ENCODE results near the gene BCAS1.

Gene BCAS1

GRCh38 chr20:54043076-54043967 is 27.1 kb downstream of the BCAS1 start:
- no peak for DNase-seq

- no peak for DNase-seq
Observed at GRCh38 chr20:54042021-54042420, 28.4 kb downstream of the BCAS1 start.

GRCh38 chr20:54041336-54041735 is 29.1 kb downstream of the BCAS1 start:
- no peak for DNase-seq

GRCh38 chr20:54040531-54040930 is 29.9 kb downstream of the BCAS1 start:
- DNase-seq: no peak

GRCh38 chr20:54038961-54039360 is 31.4 kb downstream of the BCAS1 start:
- no peak for DNase-seq

- DNase-seq: no peak
Observed at GRCh38 chr20:54037525-54037924, 32.9 kb downstream of the BCAS1 start.

- DNase-seq: no peak
Observed at GRCh38 chr20:54029643-54030042, 40.8 kb downstream of the BCAS1 start.

GRCh38 chr20:54029176-54029575 is 41.2 kb downstream of the BCAS1 start:
- no peak for DNase-seq

- no peak for DNase-seq
Observed at GRCh38 chr20:54028276-54029011, 42.0 kb downstream of the BCAS1 start.

GRCh38 chr20:54027704-54028103 is 42.7 kb downstream of the BCAS1 start:
- DNase-seq: no peak

GRCh38 chr20:54026295-54027064 is 43.9 kb downstream of the BCAS1 start:
- DNase-seq: no peak

- DNase-seq: no peak
Observed at GRCh38 chr20:54025251-54025771, 45.1 kb downstream of the BCAS1 start.

GRCh38 chr20:54023406-54023805 is 47.0 kb downstream of the BCAS1 start:
- no peak for DNase-seq

- DNase-seq: no peak
Observed at GRCh38 chr20:54021446-54022235, 48.8 kb downstream of the BCAS1 start.

GRCh38 chr20:54020868-54021267 is 49.5 kb downstream of the BCAS1 start:
- no peak for DNase-seq

- DNase-seq: no peak
Observed at GRCh38 chr20:54020348-54020747, 50.0 kb downstream of the BCAS1 start.

GRCh38 chr20:54019585-54019984 is 50.8 kb downstream of the BCAS1 start:
- no peak for DNase-seq

GRCh38 chr20:54019127-54019526 is 51.3 kb downstream of the BCAS1 start:
- DNase-seq: no peak

- DNase-seq: no peak
Observed at GRCh38 chr20:54017846-54018245, 52.5 kb downstream of the BCAS1 start.

GRCh38 chr20:54015496-54015895 is 54.9 kb downstream of the BCAS1 start:
- DNase-seq: no peak

- DNase-seq: no peak
Observed at GRCh38 chr20:54014293-54014926, 56.0 kb downstream of the BCAS1 start.

GRCh38 chr20:54013471-54013870 is 56.9 kb downstream of the BCAS1 start:
- DNase-seq: no peak

Measured in NCI-H2029 (cell line).